CD4-positive, alpha-beta memory T cell (primary cell): ENCODE measurements around the gene CD93. TPM values are rescaled to one million over a fixed set of nuclear protein-coding genes. Genes with fewer than 3 reads are reported as not detected.

Experiments
- CTCF ChIA-PET: fragments of 350-600 bp; sonication (Branson Sonifier 250); formaldehyde crosslinking; loops from one replicate; lab custom pipeline; 2021; ENCODE audit warnings: inconsistent platforms; ENCODE audit not compliant: partially characterized antibody; lab: Charles Lee
- POLR2A ChIA-PET: fragments of 350-600 bp; sonication (Branson Sonifier 250); formaldehyde crosslinking; loops from one replicate; lab custom pipeline; 2021; ENCODE audit not compliant: partially characterized antibody; lab: Charles Lee
- DNase-seq, 5 donors: peaks; one replicate each; pipeline versions ENCODE4 v3.0.0 to v3.0.0-alpha.2; 2020 to 2022; ENCODE audit warnings: mixed read lengths in 1 of 5
- H3K27ac ChIP-seq: one replicate; pipeline ENCODE4 v1.7.0; 2013; ENCODE audit warnings: low read depth, low read length
- H3K27me3 ChIP-seq: 2 replicates; pipeline ENCODE4 v1.7.0; 2013; ENCODE audit warnings: mild to moderate bottlenecking, low read length, moderate library complexity; ENCODE audit not compliant: insufficient read depth
- H3K36me3 ChIP-seq: 2 replicates; pipeline ENCODE4 v1.7.0; 2013; ENCODE audit warnings: mild to moderate bottlenecking, low read length, moderate library complexity; ENCODE audit not compliant: insufficient read depth
- H3K4me1 ChIP-seq: 2 replicates; pipeline ENCODE4 v1.7.0; 2013; ENCODE audit warnings: mild to moderate bottlenecking, low read length, moderate library complexity; ENCODE audit not compliant: insufficient read depth
- H3K4me3 ChIP-seq, 2 donors: one replicate each; pipeline ENCODE4 v1.7.0; 2013; ENCODE audit warnings: low read length in 2 of 2, mild to moderate bottlenecking in 1 of 2
- H3K9me3 ChIP-seq, 2 donors: one replicate each; pipeline ENCODE4 v1.7.0; 2013; ENCODE audit warnings: low read length in 2 of 2, control low read depth in 1 of 2; ENCODE audit not compliant: control insufficient read depth in 1 of 2
- H3K27ac Mint-ChIP-seq, 7 donors: one replicate each; pipeline ENCODE4 v1.8.0; 2020 to 2021; ENCODE audit warnings: mixed read lengths in 7 of 7, mild to moderate bottlenecking in 6 of 7, inconsistent platforms in 3 of 7, moderate library complexity in 3 of 7
- H3K27me3 Mint-ChIP-seq, 2 donors: one replicate each; pipeline ENCODE4 v1.8.0; 2020 to 2021; ENCODE audit warnings: mixed read lengths in 2 of 2
- H3K36me3 Mint-ChIP-seq, 2 donors: one replicate each; pipeline ENCODE4 v1.8.0; 2020 to 2021; ENCODE audit warnings: mixed read lengths in 2 of 2, inconsistent platforms in 1 of 2, mild to moderate bottlenecking in 1 of 2
- H3K4me1 Mint-ChIP-seq, 4 donors: one replicate each; pipeline ENCODE4 v1.8.0; 2020 to 2021; ENCODE audit warnings: mixed read lengths in 4 of 4, mild to moderate bottlenecking in 1 of 4
- H3K4me3 Mint-ChIP-seq, 8 donors: one replicate each; pipeline ENCODE4 v1.8.0; 2020 to 2021; ENCODE audit warnings: mixed read lengths in 8 of 8, mild to moderate bottlenecking in 7 of 8, moderate library complexity in 6 of 8, inconsistent platforms in 3 of 8
- H3K9me3 Mint-ChIP-seq, 8 donors: one replicate each; pipeline ENCODE4 v1.8.0; 2020 to 2021; ENCODE audit warnings: mixed read lengths in 8 of 8, mild to moderate bottlenecking in 5 of 8, inconsistent platforms in 3 of 8, moderate library complexity in 1 of 8
- intact Hi-C: fragments of 100-400 bp; cut with micrococcal nuclease; formaldehyde crosslinking; loops from one replicate; pipeline ENCODE4 v1.15.1; 2023
- polyA plus RNA-seq, 2 donors: library from polyadenylated mRNA; unstranded; fragments of 300-500 nt; fragmentation: Illumina TruSeq; gene quantifications; one replicate each; pipeline ENCODE4 v1.2.3, GENCODE V29; 2021
- total RNA-seq, 2 experiments: library from RNA; stranded (reverse); gene quantifications; one replicate each; pipeline ENCODE4 v1.2.3, GENCODE V29; 2021

CD93 gene
- total and polyA plus RNA-seq, 4 experiments from 2014 or later: 0.55 to 1.3 (median 1.2) TPM; not detected in 1

GRCh38 chr20:23037017-23037481 is 49.1 kb downstream of the CD93 start:
- POLR2A ChIA-PET: no interaction called here
- peaks cover 0 to 1% (median 0%) of the 10 kb centered on the region in 8 donors for H3K9me3 Mint-ChIP-seq
- DNase-seq: no peak
- Histone ChIP-seq H3K4me1 (no peaks in the 10 kb centered on the region), H3K27me3 (no peaks in the 10 kb centered on the region), H3K9me3 (no peaks in the 10 kb centered on the region), H3K4me3 (no peak overlapping the region), H3K27ac (no peak overlapping the region), H3K36me3 (no peaks in the 10 kb centered on the region)
- intact Hi-C loops: no loop called here
- H3K27ac Mint-ChIP-seq: no peak overlapping the region
- H3K36me3 Mint-ChIP-seq: no peaks in the 10 kb centered on the region
- CTCF ChIA-PET: no interaction called here
- no peaks in the 10 kb centered on the region for H3K4me1 Mint-ChIP-seq
- no peak overlapping the region for H3K4me3 Mint-ChIP-seq
- H3K27me3 Mint-ChIP-seq: peaks cover 18 to 34% of the 10 kb centered on the region in 2 donors

DNA sequence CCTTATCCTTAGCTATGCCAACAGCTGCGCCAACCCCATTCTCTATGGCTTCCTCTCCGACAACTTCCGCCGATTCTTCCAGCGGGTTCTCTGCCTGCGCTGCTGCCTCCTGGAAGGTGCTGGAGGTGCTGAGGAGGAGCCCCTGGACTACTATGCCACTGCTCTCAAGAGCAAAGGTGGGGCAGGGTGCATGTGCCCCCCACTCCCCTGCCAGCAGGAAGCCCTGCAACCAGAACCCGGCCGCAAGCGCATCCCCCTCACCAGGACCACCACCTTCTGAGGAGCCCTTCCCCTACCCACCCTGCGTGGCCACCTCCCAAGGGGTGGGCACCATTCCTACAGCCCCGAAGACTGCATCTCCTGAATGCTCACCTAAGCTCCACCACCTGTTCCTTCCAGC is 49.8 kb downstream of the CD93 start:
- Mint-ChIP-seq H3K27ac (no peak overlapping the region), H3K27me3 (peaks cover 18 to 34% of the 10 kb centered on the region in 2 donors), H3K4me1 (no peaks in the 10 kb centered on the region), H3K36me3 (no peaks in the 10 kb centered on the region), H3K4me3 (no peak overlapping the region), H3K9me3 (peaks cover 0 to 1% (median 0%) of the 10 kb centered on the region in 8 donors)
- H3K4me1 ChIP-seq: no peaks in the 10 kb centered on the region
- H3K4me3 ChIP-seq: no peak overlapping the region
- no peak for DNase-seq
- no peaks in the 10 kb centered on the region for H3K9me3 ChIP-seq
- ChIA-PET POLR2A (no interaction called here), CTCF (no interaction called here)
- no peaks in the 10 kb centered on the region for H3K36me3 ChIP-seq
- intact Hi-C loops: no loop called here
- H3K27me3 ChIP-seq: no peaks in the 10 kb centered on the region
- H3K27ac ChIP-seq: no peak overlapping the region

- no peaks in the 10 kb centered on the region for H3K9me3 ChIP-seq
- Mint-ChIP-seq H3K27ac (no peak overlapping the region), H3K9me3 (peaks cover 0 to 1% (median 0%) of the 10 kb centered on the region in 8 donors), H3K27me3 (peaks cover 18 to 33% of the 10 kb centered on the region in 2 donors), H3K4me3 (no peak overlapping the region), H3K4me1 (no peaks in the 10 kb centered on the region), H3K36me3 (no peaks in the 10 kb centered on the region)
- no peaks in the 10 kb centered on the region for H3K36me3 ChIP-seq
- DNase-seq: no peak
- ChIA-PET POLR2A (no interaction called here), CTCF (no interaction called here)
- H3K27ac ChIP-seq: no peak overlapping the region
- no peaks in the 10 kb centered on the region for H3K27me3 ChIP-seq
- no peaks in the 10 kb centered on the region for H3K4me1 ChIP-seq
- no peak overlapping the region for H3K4me3 ChIP-seq
- intact Hi-C loops: no loop called here
These were observed 50.4 kb downstream of the CD93 start for GRCh38 chr20:23035731-23036130.

GRCh38 chr20:23034721-23035671 is 51.1 kb downstream of the CD93 start, which contains the start of gene SSTR4:
Gene SSTR4, plus strand, starts transcription at chr20:23035312. Its CDS starts 172 bp downstream, at chr20:23035484.
- Histone ChIP-seq H3K27ac (no peak within 1 kb of the TSS), H3K9me3 (no peaks in the 10 kb centered on the region), H3K36me3 (no peaks in the 10 kb centered on the region), H3K27me3 (no peaks in the 10 kb centered on the region), H3K4me1 (no peaks in the 10 kb centered on the region), H3K4me3 (no peak within 1 kb of the TSS)
- no peak for DNase-seq
- ChIA-PET POLR2A (no interaction called here), CTCF (no interaction called here)
- H3K27ac Mint-ChIP-seq: no peak within 1 kb of the TSS
- intact Hi-C loops: no loop called here
- no peaks in the 10 kb centered on the region for H3K9me3 Mint-ChIP-seq
- no peak within 1 kb of the TSS for H3K4me3 Mint-ChIP-seq
- H3K27me3 Mint-ChIP-seq: peaks cover 15 to 26% of the 10 kb centered on the region in 2 donors
- H3K36me3 Mint-ChIP-seq: no peaks in the 10 kb centered on the region
- H3K4me1 Mint-ChIP-seq: no peaks in the 10 kb centered on the region

GRCh38 chr20:23033918-23034317 is 52.2 kb downstream of the CD93 start:
- H3K4me1 ChIP-seq: no peaks in the 10 kb centered on the region
- no peak overlapping the region for H3K27ac Mint-ChIP-seq
- ChIA-PET POLR2A (no interaction called here), CTCF (no interaction called here)
- no peaks in the 10 kb centered on the region for H3K4me1 Mint-ChIP-seq
- peaks cover 17 to 20% of the 10 kb centered on the region in 2 donors for H3K27me3 Mint-ChIP-seq
- no peaks in the 10 kb centered on the region for H3K36me3 Mint-ChIP-seq
- no peak overlapping the region for H3K4me3 ChIP-seq
- no peak overlapping the region for H3K4me3 Mint-ChIP-seq
- H3K27me3 ChIP-seq: no peaks in the 10 kb centered on the region
- intact Hi-C loops: no loop called here
- DNase-seq: no peak
- no peaks in the 10 kb centered on the region for H3K9me3 ChIP-seq
- H3K27ac ChIP-seq: no peak overlapping the region
- no peaks in the 10 kb centered on the region for H3K9me3 Mint-ChIP-seq
- no peaks in the 10 kb centered on the region for H3K36me3 ChIP-seq

DNA sequence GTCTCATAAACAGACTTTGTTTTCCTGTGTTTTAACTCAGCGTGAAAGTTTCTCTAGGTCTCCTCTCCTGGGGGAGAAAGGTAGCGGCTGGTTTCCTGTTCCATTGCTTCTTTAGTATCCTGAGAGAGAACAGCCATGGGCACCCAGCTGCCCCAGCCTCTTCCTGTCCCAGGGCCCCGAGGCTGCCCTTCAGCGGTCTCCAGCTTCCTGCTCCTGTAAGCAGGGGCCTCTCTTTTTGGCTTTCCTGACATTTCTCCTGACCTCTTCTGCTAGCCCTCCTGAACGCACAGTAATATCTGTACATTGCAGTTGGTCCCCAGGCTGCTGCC is 53.4 kb downstream of the CD93 start:
- Mint-ChIP-seq H3K9me3 (no peaks in the 10 kb centered on the region), H3K4me1 (no peaks in the 10 kb centered on the region), H3K36me3 (no peaks in the 10 kb centered on the region), H3K27ac (no peak overlapping the region), H3K27me3 (peaks cover 17 to 19% of the 10 kb centered on the region in 2 donors), H3K4me3 (no peak overlapping the region)
- DNase-seq: no peak
- Histone ChIP-seq H3K4me3 (no peak overlapping the region), H3K9me3 (no peaks in the 10 kb centered on the region), H3K27me3 (no peaks in the 10 kb centered on the region), H3K36me3 (no peaks in the 10 kb centered on the region), H3K27ac (no peak overlapping the region), H3K4me1 (no peaks in the 10 kb centered on the region)
- ChIA-PET POLR2A (no interaction called here), CTCF (no interaction called here)
- intact Hi-C loops: no loop called here

DNA sequence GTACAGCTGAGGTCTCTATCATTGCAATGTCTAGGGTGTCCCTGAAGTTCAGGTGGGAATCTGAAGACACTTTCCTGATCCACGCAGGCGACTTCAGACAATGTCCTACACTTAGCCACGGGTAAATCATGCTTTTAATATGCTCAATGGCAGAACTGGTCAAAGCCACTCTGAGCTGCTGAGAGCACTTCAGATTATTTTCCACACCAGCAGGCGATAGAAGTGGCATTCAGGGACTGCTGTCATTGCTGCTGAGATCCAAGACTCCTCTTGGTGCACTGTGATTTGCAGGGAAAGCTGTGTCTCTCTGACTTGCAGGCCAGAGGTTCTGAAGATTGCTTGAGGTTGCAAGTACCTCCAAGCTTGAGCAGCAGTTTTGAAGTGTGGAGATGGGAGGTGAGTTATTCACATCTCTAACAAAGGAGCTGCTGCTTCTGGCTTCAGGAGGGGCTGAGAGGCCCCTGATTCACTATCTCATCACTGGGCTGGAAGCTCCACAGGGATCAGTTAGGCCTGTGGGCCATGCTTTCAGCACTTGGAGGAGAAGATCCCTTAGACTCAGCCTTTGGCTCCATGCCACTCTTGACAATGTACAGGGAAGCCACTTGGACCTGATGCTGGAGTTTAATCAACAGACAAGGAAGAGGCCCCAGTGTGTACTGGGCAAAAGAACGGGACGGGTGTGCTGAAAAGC is 53.9 kb downstream of the CD93 start:
- H3K9me3 Mint-ChIP-seq: no peaks in the 10 kb centered on the region
- no peak overlapping the region for H3K4me3 Mint-ChIP-seq
- no peak overlapping the region for H3K4me3 ChIP-seq
- no peaks in the 10 kb centered on the region for H3K36me3 ChIP-seq
- no peaks in the 10 kb centered on the region for H3K4me1 ChIP-seq
- POLR2A ChIA-PET: no interaction called here
- H3K27ac Mint-ChIP-seq: no peak overlapping the region
- no peaks in the 10 kb centered on the region for H3K27me3 ChIP-seq
- intact Hi-C loops: no loop called here
- H3K4me1 Mint-ChIP-seq: no peaks in the 10 kb centered on the region
- H3K27me3 Mint-ChIP-seq: peaks cover 16% of the 10 kb centered on the region in 2 donors
- CTCF ChIA-PET: no interaction called here
- H3K27ac ChIP-seq: no peak overlapping the region
- DNase-seq: no peak
- no peaks in the 10 kb centered on the region for H3K9me3 ChIP-seq
- no peaks in the 10 kb centered on the region for H3K36me3 Mint-ChIP-seq
